Measurements from ENCODE around the gene SLC43A1.
A peak's percentile ranks its signal among the peaks of the same experiment; 100 is the strongest.
"Not testable (repeated sequence)": the region's sequence is repeated elsewhere in the genome, so short reads cannot be mapped to it uniquely, and the experiment has no call there.

SLC43A1 gene

DNA sequence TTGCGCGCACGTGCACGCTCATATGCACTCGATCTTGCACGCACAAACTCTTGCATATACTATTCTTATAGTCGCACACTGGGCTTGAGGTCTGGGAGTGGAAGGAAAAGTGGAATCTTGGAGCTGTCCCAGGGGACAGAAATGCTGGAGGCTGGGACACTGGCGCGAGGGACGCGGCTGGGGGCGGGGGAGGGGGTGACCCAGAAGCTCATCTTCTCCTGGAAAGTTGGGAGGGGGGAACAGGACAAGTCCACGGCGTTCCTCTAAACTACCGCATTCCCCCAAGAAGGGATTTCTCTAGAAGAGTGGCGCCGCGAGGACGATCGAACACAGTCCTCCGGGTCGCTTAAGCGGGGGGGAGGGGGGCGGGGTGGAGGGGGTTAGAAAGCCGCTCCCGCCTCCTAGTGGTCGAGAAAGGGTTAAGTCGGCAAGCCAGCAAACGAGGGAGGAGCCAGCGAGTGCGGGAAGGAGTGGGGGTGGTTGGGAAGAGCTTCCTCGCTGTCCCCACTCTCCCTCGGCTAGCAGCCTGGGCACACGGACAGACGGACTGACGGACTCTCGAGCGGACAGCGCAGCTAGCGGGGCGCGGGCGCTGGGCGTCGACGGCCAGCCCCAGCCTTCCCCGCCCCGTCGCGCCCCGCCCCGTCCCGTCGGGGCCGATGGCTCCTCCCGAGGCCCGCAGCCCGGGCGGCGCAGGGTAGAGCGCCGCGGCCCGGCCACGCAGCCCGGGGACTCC is 55.3 kb downstream of the SLC43A1 start, which contains the start of gene RTN4RL2:
Gene RTN4RL2 (plus strand): TSS at position 507 of the 736 bp plus-strand sequence. CDS start 338 bp downstream, outside the sequence.
- DNase-seq, result peak; percentile 33

DNA sequence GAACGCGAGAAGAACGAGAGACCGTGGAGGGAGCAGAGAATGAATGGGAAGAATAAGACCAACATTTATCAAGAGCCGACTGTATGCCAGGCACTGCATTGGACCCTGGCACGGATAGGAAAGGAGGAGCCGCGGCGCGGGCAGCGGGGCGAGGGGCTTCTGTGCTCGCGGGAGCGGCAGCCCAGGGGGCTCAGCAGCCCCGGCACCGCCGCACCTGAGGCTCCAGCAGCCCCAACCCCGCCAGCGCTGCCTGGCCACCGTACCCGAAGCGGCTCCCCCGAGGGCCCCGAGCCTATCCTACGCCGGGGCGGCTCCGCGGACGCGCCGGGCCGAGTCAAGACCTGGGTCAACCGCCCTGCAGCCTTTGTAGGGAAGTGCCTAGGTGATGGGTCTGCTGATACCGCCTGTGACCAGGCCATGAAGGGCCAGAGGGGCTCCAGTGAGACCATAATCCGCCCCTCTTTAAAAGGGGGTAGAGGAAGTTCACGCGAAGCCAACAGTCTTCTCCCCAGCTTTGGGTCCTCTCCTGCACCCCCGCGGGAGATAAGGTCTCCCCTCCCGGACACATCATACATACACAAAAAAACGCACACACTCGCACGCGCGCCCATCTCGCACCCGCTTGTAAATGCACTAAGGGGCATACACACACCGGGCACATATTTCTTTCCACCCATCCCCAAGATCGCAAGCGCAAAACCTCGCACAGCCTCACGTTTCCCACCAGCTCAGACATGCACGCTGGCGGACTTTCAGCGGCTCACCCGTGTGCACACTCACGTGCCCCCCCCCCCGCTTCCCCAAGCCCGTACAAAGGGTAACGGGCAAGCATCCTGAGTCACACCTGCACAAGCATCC is 56.1 kb downstream of the SLC43A1 start:
- peak; percentile 12 for DNase-seq

DNA sequence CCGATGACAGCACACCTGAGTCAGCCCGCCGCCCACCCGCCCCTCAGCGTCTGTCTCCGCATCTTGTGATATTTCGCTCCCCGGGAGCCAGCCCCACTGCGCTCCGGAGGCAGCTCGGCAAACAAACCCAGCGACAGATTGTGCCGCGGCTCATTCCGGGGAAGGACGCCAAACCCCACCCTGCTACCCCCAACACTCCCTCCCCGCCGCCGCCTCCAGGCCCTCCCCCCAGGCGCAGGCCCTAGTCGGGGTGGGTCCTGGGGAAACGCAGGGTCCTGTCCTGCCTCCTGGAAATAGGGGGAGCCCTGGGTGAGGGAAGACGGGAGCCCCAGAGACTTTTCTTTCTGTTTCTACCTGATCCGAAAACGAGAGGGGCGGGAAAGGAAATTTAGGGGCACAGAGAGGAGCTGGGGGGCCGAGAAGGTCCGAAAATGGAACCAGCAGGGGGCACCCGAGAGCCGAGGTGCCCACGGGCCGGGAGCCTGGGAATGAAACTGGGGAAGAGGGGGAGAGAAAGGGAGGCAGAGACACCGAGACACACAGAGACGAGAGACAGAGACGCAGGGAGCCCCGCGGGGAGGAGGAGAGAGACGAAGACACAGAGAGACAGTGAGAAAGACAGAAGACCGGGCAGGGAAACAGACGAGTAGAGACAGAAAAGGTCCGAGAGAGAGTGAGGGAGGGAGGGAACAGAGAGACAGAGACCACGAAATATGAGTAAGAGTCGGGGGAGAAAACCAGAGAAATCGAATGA is 56.9 kb downstream of the SLC43A1 start:
- DNase-seq, result peak; percentile 52

DNA sequence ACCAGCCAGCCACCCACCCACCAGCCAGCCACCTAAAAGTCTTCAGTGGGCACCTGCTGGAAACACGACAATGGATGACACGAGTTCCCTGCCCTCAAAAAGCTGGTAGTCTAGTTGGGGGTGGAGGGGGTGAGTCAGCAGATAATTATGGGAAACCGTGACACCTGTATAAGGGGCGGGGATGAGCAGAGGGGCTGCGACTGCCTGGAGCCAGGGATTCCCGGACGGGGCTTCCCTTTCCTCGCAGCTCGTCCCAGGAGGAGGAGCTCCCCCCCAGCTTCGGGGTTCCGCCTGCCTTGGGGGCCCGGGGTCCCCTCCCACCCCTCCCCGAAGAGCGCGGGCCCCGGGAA is 57.5 kb downstream of the SLC43A1 start:
- peak; percentile 9 for DNase-seq

DNA sequence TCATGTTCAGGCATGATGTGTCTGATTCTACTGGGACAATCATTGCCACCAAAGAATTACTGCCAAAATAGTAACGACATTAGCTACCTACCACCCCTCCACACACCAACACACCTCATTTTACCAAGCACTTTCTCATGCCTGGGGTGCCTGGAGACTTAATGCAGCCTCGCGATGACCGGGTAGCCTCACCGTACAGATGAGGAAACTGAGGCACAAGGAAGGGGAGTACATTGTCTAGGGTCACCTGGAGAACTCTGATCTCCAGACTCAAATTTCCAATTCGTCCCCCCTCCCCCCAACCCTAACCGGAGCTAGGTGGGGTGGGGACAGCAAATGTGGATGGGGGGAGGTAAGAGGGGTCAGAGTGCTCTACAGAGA is 57.9 kb downstream of the SLC43A1 start:
- no peak for DNase-seq

DNA sequence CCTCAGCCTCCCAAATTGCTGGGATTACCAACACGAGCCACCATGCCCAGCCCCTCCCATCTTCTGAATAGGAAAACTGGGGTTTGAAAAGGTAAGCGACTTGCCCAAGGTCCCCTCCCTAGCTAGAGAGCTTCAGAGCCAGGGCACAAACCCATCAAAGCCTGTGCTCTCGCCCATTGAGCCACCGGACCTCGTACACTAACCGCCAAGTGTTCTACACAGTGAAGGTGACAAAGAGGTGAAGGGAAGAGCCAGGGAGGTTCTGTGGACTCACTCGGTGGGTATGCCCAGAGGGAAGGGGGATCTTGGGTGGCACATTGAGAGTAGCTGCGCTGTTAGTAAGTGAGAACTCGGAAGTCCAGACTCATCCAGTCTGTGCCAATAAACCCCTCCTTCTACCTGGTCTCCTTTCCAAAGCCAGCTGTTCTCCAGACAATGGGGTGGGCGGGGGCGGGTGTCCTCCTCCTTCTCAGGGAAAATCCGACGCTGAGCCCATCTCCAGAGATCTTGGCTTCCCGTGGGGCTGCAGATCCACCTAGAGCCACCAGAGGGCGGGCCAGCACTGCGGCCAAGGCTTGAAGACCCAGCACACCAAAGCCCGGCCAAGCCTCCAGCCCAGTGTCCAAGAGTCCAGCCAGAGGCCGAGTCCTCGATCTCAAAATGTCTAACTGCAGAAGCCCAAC is 58.4 kb downstream of the SLC43A1 start:
- peak; percentile 77 for DNase-seq

DNA sequence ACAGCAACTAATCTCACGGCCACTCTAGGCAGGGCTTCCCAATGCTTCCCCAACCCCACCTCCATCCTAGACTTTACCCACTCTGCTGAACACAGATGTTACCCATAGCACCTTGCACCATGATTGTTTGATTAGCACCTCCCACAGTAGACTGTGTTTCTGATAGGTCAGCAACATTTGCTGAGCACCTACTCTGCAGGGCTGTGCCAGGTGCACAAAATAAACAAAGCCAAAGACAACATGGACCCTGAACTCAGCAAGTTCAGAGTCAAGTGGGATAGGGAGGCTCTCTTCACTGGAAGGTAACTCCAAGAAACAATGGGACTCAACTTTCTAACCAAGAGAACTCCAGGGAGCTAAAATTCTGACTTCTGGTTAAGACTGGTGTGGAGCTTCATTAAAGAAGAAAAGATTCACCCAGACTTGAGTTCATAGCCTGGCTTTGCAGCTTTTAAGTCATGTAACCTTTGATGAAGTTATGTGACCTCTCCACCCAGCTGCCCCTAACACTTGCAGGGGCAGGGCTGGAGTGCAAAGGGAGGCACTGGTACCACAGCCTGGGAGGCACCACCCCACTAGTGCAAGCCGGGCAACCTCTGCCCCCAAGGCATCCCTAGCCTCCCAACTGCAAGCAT is 61.8 kb downstream of the SLC43A1 start:
- DNase-seq, result no peak

DNA sequence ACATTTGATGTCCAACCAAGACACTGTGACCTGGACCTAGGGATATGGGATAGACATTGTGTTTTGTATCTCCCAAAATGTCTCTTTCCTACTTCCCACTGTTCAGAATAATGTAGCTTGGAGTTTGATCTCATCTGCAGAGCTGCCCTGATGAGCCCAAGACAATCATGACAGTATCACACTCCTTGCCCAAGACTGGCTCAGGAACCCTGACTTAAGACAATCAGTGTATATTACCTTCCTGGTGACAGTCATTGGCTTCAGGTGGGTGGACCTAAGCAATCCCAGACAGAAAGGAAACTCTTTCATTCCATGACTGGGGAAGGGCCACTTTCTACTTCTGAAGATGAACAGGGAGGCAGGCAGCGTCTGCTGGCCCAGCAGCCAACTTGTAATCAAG is 69.4 kb downstream of the SLC43A1 start:
- DNase-seq, result no peak

DNA sequence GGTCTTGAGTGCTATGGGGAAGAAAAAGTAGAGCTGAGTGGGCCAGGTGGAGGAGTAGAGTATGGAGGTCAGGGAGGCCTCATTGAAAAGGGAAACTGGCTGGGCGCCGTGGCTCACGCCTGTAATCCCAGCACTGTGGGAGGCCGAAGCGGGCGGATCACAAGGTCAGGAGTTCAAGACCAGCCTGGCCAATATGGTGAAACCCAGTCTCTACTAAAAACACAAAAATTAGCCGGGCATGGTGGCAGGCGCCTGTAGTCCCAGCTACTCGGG is 70.4 kb downstream of the SLC43A1 start:
- not testable (repeated sequence) for DNase-seq

DNA sequence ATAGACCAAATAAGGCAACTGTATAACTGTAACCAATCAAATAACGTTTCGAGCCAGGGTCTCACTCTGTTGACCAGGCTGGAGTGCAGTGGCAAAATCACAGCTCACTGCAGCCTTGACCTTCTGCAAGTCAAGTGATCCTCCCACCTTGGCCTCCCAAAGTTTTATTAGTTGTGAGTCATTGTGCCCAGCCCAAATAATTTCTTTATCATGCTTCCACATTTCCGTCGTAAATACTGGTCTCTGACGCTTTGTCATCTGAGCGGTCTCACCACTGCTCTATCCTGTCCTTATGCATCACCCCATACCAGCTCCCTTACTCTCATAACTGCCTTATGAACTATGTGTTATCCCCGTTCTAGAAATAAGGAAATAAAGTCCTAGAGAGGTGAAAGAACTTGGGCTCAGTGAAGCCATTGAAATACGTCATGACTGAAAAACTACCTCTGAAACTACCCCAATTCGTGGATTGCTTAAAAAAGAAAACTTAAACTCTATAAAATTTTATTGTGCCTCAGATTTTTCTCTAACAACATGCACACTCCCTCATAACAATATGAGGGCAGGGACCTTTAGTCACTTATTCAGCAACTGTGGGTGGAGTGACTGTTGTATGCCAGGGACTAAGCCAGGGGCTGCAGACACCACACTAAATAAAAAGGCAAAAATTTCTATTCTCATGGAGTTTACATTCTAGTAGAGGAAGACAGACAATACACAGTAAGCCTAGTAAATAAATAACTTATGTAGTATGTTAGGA is 71.0 kb downstream of the SLC43A1 start:
- no peak for DNase-seq

DNA sequence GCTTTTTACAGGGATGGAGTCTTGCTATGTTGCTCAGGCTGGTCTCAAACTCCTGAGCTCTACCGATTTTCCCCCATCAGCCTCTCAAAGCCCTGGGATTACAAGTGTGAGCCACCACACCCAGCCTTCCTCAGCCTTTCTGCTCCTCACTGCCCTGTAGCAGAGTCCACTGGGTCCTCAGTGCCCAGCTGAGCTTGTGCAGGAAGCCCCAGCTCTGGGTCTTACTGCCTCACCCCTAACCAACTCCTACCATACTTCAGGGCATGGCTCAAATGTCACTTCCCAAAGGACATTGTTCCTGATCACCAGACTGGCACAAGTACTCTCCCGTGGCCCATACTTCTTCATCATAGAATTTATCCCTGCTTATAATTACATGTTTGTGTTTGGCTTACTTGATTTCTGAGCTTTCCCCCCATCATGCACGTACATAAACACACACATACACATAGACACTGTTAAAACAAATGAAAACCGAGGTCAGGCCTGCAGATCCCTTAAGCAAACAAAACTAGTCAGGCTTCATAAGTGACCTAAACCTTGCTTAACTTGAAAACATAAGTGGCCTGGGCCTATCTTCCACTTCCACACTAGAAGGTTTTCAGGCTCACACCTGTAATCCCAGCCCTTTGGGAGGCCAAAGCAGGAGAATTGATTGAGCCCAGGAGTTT is 74.6 kb downstream of the SLC43A1 start:
- DNase-seq, result no peak

DNA sequence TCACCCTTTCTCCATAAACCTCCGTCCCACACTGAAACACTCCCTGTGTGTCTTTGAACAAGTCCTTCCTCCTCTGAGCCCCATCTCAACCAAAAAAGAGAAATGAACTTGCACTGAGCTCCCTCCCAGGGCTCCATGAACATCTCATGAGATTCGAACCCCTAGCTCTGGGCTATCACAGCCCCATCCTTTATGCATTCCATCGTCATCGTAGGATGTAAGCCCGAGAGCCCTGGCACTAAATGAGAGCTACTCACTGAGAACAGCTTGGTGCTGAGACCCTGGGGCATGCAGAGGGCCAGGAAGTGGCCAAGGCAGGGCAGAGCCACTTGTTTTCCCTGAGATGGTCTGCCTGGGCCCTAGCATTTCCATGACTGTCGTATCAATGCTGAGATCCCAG is 75.7 kb downstream of the SLC43A1 start:
- no peak for DNase-seq

DNA sequence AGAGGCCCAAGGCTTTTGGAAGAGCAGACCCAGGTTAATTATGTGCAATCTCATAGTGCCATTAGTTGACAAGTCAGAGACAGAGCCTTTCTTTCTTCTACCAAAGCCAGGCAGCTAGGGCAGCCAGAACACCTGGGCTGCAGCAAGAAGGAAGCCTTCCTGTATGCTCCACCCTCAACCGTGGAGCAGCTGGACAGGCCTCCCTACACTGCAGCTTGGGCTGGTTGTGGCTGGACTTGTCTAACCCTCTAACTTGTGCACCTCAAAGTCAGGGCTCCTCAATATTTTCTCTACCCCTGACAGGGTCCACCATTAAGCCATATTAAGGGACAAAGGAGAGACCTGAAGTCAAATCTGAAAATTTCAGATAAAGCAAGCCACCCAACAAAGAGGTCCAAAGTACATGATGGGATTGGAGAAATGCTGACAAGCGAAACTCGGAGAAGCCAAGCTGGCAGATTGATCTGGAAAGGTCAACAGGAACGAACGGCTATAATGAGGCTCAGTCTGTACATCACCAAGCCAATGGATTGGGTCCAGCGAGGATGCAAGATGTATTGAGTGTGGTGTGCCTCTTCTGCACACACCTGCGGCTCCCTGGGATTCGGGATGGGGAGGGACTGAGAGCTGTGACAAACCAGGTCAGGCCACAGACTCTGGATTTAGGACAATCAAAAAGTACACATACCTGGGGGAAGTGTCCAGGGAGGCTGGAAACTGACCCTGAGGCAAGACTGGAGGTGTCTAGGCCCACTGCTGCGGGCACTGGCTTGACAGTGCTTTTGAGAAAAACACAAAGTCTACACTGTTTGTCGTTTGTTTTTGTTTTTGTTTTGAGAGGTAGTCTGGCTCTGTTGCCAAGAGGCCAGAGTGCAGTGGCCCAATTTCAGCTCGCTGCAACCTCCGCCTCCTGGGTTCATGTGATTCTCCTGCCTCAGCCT is 76.9 kb downstream of the SLC43A1 start:
- DNase-seq, result no peak

DNA sequence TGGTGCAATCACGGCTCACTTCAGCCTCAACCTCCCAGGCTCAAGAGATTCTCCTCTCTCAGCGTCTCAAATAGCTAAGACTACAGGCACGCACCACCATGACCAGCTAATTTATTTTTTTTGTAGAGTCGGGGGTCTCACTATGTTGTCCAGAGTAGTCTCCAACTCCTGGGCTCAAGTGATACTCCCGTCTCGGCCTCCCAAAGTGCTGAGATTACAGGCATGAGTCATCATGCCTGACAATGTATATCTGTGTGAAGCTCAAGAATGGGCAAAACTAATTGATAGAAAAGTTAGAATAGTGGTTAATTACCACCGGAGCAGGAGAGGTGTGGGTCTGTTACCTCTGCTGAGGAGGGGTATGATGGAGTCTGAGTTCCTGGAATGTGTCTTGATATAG is 79.5 kb downstream of the SLC43A1 start:
- DNase-seq, result no peak

DNA sequence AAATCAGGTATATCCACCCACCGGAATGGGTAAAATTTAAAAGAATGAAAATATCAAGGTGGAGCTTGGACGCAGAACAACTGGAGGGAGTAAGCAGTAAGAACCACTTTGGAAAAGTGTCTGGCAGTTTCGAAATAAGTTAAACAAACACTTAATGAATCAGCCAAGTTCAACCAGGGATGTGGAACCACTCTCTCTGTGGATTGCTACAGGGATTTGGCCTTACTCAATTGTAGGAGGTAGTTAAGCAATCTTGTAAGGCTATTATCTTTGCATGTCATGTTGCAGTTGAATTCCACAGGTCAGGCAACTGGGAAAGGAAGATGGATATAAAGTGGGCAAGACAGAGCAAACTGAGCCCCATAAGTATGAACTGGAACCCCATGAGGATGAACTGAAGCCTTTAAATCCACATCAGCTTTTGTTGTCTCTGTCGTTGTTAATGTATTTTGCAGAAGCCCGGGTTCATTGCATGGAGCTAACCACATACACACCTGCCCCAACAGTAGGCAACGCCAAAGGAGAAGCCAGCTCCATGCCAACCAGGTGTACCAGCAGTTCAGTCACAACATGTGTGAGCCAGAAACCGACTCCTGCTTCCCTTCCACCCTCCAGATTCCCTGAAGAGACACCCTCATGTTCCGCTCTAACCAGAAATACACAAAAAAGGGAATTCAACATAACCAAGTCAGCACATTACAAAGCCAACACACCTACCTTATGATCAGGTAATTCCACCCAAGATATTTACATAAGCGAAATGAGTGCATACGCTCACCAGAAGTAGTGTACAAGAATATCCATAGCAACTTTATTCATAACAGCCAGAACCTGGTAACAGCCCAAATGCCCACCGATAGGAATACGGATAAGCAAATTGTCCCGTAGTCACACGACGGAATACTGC is 80.6 kb downstream of the SLC43A1 start:
- DNase-seq, result no peak

Measured in CD4-positive, alpha-beta T cell treated with Interleukin-10 for 1 hour (primary cell).